GM19328 (cell line): ENCODE measurements around the gene TMEM255B.

Experiments
- ATAC-seq: cut with Tn5 transposase; IDR thresholded peaks from one replicate; pipeline ENCODE4 v1.9.1; 2021; ENCODE audit warnings: mild to moderate bottlenecking, moderate library complexity; ENCODE audit not compliant: unreplicated experiment

Gene TMEM255B

DNA sequence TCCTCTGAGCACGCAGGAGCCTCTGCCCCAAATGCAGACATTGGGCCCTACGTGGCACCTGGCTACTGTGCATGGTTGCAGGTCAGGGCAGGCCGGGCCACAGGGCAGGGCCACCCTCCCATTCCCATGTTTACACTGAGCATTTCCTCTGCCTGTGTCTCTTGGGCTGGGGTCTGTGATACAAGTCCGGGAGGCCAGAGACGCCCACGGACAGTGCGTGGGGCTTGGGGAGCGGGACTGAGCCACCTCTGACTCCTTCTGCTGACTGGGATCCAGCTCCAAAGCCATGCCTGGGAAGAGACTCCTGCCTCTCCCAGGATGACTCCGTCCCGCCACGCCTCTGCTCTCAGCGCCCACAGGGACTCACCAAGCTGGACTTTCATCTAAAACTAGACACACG, 86.0 kb downstream of the TMEM255B start:
- no peak for ATAC-seq

DNA sequence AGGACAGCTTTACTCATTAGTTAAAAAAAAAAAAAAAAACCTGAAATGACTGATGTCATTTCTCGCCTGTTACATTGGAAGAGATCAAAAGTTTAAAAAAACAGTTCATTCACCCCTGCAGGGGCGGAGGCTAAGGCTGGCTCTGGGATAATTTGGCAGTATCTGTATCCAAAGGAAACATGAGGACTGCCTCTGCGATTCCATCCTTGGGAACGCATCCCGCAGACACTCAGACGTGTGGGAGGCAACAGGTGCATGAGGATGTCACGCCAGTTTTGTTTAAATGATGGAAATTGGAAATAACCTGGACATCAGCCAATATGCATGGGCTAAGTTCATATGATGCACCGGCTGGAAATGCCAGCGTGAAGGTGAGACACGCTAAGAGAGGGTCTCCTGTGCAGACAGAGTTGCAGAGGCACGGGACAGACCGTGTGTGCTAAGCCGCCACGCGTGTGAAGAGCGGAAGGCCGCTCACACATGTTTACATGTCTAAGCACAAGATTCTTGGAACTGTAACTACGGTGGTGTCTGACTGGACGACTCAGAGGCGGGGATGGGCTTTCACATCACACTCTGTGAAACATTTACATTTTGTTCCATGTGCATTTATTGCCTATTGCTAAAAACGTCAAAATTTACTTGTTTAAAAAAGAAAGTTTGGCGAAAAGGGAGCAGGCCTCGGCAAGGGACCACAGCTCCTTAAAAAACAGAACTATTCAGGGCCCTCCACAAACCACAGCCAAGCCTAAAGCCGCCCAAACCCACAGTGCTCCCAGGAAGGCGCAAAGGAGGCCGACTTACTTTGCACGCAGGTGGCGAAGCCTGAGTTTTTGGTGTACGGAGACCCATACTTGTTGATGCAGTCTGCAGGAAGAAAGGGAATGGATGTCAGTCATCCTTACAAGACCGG, 87.0 kb downstream of the TMEM255B start:
- ATAC-seq, result no peak

DNA sequence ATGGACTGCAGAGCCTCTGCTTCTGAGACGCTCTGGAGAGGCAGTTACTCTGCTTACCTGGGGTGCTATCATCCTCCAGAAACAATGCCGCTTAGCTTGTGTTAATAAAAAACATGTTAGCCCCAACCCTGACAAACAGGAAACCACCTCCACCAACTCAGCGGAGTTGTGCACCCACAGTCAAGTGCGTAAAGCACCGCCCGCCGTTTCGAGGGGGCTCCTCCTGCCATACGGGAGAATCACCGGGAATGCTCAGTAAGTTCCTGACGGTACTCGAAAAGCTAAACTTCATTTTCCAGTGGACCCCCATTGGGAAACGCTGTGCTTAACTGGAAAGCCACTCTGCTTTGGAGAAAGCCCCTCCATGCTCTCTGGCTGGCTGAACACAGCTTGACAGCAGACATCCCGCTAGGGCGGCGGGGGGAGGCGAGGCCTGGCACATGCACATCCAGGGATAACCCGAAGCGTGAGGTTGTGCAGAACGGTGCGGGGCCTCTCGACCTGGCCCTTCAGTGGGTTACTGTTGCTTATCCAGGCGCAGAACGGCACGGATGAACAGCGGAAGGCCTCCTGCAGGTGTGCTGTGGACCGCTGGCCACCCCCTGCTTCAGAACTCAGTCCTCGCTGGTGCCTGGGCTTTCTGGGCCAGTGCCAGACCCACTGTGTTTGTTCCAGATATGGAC, 87.8 kb downstream of the TMEM255B start:
- no peak for ATAC-seq

DNA sequence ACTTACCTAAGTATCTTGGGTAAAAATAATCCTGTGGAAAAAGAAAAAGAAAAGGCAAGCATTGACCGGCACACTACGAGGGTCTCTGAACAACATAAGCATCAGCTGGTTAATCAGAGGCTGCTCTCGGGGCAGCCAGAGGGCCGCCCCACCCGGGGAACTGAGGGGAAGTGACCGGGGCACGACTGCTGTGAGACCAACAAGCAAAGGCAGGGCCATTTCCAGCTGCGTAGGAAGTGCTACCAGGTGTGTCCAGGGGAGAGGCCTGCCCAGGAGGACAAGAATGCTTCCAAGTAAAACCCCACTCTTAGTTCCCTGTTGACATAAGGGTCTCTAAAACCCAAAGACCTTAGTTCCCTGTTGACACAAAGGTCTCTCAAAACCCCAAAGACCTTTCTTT, 89.0 kb downstream of the TMEM255B start:
- no peak for ATAC-seq

DNA sequence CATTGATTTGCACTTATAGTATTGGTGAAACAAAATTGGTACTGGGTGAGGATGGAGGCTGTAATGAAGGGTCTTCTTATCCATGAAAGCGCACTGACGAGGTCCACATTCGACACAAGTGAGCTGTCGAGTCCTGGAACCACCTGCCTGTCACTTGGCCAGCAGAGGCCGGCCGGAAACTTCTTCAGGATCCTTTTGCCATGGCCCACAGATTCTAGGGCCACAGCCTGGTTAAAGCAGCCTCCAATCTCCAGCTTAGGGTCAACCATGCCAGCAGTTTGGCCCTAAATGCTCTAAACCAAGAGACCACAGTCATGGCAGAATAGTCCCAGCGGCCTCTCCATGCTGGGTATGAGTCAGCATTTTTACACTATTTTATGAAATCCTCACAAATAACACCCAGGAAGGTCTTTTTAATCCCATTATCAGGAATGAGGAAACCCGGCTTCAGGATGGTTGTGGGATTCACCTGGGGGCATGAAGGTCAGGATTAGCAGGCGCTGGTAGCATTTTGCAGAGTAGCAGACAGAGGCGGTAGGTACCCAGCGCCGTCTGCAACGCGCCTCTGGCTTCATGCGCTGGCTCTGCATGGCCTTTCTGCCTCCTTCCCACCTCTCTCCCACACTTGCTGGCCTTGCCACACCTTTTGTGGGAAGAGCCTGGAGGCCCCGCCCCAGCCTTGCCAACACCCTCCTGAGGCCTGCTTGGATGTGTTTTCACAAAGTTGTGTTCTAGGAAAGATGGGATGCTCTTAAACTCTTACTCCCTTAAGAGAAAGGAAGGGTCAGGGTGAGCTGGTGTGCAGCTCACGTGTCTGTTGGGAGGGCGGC, 89.6 kb downstream of the TMEM255B start:
- ATAC-seq, result no peak

DNA sequence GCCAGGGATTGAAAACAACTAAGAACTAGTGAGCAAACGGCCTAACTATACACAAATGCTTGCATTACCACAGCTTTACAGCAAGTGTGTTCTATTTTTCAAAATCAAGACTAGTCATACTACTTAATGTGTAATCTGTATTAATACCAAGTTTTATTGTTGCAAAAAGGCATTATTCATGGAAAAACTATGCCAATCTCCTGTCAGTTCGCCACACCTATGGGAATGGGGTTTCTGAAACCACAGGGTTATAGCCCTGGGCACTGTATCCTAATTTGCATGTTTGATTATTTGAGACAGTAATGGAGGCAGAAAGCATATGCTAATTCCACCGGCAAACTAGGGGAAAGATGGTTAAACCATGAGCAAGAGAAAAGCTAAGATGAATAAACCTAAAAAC, 90.5 kb downstream of the TMEM255B start:
- ATAC-seq, result no peak

DNA sequence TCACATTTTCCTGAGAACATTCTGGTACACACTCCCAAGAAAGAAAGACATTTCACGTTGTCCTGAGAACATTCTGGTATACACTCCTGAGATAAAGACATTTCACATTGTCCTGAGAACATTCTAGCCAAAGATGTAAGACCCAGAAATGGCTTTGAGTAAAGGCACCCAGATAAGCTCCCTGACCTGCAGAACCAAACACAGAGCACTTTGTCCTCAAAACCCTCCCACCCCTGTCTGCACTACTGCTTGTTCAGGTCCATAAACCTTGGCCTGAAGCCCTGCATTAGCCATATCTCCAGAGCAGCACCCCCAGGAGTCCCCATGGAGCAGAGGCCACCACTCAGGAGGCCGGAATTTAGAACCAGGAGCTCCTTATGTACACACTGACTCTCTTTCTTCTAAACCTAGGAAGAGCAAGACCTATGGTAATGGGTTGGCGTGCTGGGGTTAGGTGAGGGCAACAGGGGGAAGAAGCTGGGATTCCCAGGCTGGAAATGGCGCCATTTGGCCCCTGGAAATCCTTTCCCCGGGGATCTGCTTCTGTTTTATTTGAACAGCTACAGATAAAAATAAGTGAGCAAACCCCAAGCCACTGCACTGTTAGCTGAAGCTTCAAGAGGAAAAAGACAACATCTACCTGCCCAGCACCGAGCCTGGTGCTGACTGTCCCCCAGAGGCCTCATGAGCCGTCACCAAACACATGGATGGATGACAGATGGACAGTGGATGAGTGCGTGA, 91.1 kb downstream of the TMEM255B start:
- ATAC-seq, result no peak

DNA sequence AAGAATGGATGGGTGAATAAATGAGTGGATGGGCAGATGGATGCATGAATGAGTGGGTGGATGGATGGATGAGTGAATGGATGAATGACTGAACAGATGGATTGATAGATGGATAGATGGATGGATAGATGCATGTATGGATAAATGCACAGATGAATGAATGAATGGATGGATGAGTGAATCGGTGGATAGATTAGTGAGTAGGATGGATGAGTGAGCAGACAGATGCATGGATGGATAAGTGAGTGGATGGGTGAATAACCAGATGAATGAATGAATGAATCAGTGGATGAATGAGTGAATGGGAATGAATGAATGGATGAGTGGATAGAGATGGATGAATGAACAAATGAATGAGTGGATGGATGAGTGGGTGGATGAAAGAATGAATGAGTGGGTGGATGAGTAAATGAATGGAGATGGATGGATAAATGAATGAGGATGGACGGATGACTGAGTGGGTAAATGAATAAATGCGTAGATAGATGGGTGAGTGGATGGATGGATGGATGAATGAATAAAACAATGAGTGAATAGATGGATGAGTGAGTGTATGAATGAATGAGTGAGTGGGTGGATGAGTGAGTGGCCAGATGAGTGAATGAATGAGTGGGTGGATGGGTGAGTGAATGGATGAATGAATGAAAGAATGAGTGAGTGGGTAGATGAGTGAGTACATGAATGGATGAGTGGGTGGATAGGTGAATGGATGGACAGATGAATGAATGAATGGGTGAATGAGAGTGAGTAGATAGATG, 91.9 kb downstream of the TMEM255B start:
- no peak for ATAC-seq

DNA sequence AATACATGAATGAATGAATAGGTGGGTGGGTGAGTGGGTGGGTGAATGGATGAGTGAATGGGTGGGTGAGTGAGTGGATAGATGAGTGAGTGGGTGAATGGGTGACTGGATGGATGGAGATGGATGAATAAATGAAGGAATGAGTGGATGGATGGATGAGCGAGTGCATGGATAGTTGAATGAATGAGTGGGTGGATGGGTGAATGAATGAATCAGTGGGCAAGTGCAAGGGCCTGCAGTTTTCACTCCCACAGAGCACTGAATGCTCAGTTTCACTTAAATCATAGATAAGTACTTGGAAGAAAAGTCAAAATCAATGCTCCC, 92.4 kb downstream of the TMEM255B start:
- no peak for ATAC-seq

DNA sequence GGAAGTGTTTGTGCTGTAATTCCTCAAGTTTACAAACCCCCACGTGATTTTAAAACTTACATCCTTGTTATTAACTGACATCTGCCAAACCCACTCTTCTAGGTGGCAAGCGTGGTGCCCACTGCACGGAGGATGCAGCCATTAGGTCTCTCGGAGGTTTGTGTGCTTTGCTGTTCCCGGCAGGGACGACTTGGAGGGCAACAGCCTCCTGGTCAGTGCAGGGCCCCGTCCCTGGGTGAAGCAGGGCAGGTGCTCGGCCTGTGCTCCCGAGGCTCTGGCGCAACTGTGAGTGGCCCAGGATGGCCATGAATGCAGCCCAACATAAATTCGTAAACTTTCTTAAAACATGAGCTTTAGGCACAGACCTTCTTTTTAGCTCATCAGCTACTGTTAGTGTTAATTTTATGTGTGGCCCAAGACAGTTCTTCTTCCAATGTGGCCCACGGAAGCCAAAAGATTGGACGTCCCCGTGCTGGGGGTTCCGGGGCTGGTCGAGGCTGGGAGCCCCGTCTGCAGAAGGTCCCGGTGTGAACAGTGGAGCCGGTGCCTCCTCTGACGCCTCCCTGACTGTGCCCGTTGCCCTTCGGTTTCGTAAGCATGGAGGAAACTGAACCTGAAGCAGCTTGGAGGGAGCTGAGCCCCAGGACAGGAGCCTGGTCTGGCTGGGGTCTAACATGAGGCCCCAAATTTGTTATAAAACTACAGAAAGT, 93.0 kb downstream of the TMEM255B start:
- no peak for ATAC-seq

DNA sequence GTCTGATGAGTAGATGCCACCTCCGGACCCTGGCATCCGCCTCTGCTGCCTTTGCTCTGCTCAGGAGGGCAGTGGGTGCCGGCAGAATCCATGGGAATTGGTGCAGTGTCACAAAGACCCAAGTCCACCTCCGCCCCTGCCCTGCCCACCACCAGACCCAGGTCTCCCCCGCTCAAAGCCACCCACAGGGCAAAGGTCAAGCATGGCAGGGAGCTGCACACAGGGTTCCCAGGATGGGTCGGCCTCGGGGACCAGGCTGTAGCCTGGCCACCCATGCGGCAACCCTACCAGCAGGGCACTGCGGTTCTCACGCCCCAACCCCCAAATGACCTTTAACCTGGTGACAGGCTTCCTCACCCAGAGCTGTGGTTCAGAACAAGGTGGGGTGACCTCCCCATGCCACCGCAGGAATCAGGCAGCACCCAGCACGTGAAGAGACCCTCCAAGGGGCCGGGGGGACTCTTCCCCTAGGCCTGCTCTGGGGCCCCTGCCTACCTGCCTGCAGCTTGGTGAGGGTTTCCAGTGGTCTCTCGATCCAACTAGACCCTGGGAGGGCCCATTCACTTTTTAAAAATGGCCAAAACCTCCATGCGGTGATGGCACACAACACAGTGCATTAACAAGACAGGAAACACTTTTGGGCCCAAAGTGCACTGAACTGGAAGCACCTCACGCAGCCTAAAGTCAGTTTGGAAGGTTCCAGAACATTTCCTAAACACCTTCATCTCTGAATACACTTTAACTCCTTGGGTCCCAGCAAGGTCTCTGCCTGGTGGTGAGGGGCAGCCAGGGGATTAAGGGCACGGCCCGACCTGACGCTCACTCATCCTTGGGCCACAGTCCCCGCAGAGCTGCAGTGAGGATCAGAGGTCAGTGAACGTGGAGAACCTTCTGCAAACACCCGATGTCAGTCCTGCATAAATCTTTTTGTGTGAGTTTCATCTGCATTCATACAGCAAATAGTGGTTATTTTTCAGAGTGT, 93.8 kb downstream of the TMEM255B start:
- ATAC-seq, result no peak

DNA sequence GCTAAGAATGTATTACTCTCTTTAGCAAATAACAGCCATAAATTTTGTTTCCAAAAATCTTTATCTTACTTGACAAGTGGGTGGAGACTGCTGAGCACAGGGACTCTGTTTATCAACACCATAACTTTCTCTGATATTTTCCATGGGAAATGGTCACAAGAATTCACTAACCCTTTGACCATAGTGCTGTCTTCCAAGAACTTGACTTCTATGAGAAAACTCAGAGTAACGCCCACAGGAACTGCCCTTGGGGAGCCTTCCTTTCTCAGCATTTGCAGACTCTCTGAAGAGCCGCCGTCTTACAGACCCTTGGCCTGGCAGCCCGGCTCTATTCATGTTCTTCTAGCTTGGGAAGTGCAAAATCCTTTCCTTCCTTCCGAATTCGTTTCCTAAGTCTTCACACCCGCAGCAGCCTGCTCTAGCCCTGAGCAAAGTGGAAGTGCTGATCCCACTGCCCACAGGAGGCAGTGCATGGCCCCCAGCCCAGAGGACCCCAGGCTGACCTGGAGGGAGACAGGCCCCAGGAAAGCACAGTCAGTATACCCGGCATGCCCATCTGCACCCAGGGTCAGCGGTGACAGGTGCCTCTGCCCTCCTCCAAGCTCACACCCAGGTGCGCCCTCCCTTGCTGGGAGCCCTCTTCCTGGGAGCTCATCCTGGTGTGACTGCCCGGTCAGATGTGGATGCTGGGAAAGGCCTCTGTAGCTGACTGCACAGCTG, 94.7 kb downstream of the TMEM255B start:
- no peak for ATAC-seq

DNA sequence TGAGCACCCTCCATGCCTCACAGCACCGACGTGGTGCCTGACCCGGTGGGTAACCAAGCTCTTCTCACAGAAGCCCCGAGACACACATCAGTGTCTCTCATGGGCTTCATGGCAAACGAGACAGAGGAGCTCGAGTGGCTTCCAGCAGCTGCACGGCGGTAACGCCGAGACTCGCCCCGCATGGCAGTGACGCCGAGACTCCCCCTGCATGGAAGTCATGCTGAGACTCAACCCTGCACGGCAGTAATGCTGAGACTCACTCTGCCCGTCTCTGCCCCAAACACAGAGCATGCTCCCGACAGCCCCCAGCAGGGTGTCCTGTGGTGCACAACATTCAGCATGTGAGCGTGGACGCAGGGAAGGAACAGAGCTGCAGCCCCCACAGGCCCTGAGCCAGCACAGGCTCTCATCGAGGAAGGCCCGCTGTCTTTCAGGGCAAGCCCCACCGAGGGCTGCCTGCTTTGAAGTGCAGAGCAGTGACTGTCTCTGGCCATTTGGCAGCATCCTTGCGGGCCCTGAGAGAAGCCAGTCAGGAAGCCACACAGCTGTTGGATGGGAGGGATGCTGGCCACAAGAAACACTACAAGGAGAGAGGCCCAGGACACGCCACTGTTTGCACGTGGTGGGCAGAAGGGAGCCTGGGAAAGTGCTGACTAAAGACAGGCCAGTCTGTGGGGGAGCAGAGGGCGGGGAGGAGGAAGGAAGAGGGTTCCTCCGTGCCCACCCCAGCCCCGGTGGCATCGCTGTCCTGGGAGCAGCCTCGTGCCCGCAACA, 95.4 kb downstream of the TMEM255B start:
- no peak for ATAC-seq

DNA sequence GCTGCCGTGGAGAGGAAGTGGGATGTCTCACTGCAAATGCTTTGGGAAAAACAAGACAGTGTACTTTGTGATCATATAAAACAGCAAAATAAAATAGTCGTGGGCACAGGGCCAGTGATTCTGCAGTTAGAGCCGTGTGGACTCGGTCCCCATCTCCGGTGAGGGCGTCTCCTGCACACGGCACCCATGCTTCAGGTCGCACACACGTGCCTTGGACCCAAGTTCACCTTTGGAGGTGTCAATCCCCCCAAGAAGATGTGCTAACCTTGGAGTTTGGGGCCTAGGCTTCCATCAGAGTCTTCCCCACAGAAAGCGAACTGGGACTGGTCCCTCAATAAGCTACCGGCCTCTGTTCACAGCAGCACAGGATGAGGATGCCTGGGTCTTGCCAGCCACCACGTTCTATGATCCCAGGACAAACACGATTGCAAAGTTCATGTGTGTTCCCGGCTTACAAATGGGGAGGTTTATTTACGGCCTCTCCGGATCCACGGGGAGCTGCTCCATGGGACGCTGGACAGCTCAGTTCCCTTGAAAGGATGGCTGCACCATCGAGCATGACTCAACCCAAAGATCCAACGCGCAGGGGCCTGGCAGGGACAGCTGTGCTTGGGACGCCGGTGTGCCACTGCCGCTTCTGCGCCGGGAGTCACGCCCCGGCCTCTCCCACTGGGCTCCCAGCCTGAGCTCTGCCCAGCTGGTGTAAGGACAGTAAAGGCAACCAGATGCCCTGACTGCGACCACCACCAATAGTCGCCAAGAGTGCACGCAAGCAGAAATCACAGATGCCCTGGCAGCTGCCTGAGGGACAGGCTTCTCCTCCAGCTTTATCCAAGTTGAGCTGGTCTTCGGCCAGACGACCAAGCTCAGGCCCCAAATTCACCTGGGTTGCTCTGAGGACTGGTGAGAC, 96.2 kb downstream of the TMEM255B start:
- ATAC-seq, result no peak

DNA sequence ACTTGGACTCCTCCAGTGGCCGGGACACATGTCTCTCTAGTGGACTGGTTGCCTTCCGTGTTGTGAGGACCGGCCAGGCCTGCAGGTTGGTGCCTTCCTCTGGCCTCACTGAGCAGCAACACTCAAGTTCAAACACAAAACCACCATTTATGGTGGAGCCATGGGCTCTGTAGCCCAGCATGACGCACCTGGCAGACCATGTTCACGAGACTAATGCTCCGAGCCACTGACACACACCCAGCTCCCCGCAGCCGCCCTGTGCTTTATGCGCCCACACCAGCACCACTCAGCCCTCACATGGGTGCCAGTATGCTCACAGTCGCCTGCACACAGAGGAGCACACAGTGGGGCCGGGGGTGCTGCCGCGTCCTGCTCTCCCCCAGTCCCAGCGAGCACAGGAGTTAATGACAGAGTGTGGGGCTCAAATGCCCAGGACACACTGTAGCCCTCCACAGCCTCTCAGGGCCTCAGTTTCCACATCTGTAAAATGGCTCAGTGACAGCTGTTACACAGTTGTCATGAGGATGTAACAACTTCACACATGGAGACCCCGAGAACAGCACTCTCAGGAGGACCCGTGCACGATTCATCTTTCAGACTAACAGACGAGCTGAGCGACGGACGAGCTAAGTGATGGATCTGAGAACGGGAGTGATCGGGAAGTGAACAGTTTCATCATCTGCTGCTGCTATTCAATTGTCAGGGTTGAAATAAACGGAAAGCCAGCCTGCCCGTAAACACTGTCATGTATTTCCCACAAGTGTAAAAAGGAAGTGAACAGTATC, 97.1 kb downstream of the TMEM255B start:
- no peak for ATAC-seq
